Neuronal stem cell (in vitro differentiated cells): Measurements from ENCODE around the gene ULK4.

ENCODE experiments used
- DNase-seq: peaks from one replicate; pipeline ENCODE4 v3.0.0-alpha.2; 2013; ENCODE audit warnings: low spot score
- H2AFZ ChIP-seq: one replicate; pipeline ENCODE4 v1.6.1; 2013; ENCODE audit warnings: mild to moderate bottlenecking, low read length, inconsistent platforms
- H2AK5ac ChIP-seq: 2 replicates; pipeline ENCODE4 v1.6.1; 2013; ENCODE audit warnings: low read depth, mild to moderate bottlenecking, inconsistent platforms, low read length, moderate library complexity, mixed read lengths
- H2BK120ac ChIP-seq: 2 replicates; pipeline ENCODE4 v1.6.1; 2013; ENCODE audit warnings: low read depth, mild to moderate bottlenecking, inconsistent platforms, low read length, moderate library complexity, mixed read lengths
- H2BK12ac ChIP-seq: one replicate; pipeline ENCODE4 v1.6.1; 2013; ENCODE audit warnings: low read length, inconsistent platforms
- H2BK15ac ChIP-seq: 2 replicates; pipeline ENCODE4 v1.6.1; 2013; ENCODE audit warnings: mild to moderate bottlenecking, low read length, inconsistent platforms, mixed read lengths
- H2BK5ac ChIP-seq: one replicate; pipeline ENCODE4 v1.6.1; 2013; ENCODE audit warnings: inconsistent platforms, mild to moderate bottlenecking, low read length, moderate library complexity
- H3K14ac ChIP-seq: one replicate; pipeline ENCODE4 v1.6.1; 2013; ENCODE audit warnings: low read length, inconsistent platforms
- H3K18ac ChIP-seq: 2 replicates; pipeline ENCODE4 v1.6.1; 2013; ENCODE audit warnings: low read length, inconsistent platforms
- H3K23ac ChIP-seq: 2 replicates; pipeline ENCODE4 v1.6.1; 2013; ENCODE audit warnings: low read depth, mild to moderate bottlenecking, mixed read lengths, low read length, inconsistent platforms; ENCODE audit not compliant: poor library complexity
- H3K27ac ChIP-seq: replicated peaks from 3 replicates; pipeline ENCODE4 v1.5.1; 2013; ENCODE audit warnings: low read length, inconsistent platforms
- H3K27me3 ChIP-seq, 3 experiments: 2 replicates each; pipeline ENCODE4 v1.6.1; 2013; ENCODE audit warnings: low read length in 3 of 3, mild to moderate bottlenecking in 2 of 3, inconsistent platforms in 1 of 3, low read depth in 1 of 3, mixed read lengths in 1 of 3, moderate library complexity in 1 of 3; ENCODE audit not compliant: control insufficient read depth in 3 of 3, insufficient read depth in 3 of 3
- H3K36me3 ChIP-seq, 2 donors: replicated peaks in 1 of 2; 2 replicates each; pipeline ENCODE4 v1.6.1; 2013; ENCODE audit warnings: low read length in 2 of 2; ENCODE audit not compliant: control insufficient read depth in 2 of 2, insufficient read depth in 2 of 2
- H3K4ac ChIP-seq: 2 replicates; pipeline ENCODE4 v1.6.1; 2013; ENCODE audit warnings: inconsistent platforms, mild to moderate bottlenecking, low read length, moderate library complexity
- H3K4me1 ChIP-seq, 2 donors: 1 replicate in 1 of 2; 2 replicates in 1 of 2; pipeline ENCODE4 v1.6.1; 2013; ENCODE audit warnings: low read length in 2 of 2, low read depth in 1 of 2; ENCODE audit not compliant: control insufficient read depth in 2 of 2, insufficient read depth in 1 of 2
- H3K4me2 ChIP-seq: one replicate; pipeline ENCODE4 v1.6.1; 2013; ENCODE audit warnings: mild to moderate bottlenecking, low read length, inconsistent platforms; ENCODE audit not compliant: insufficient read depth, poor library complexity, severe bottlenecking
- H3K4me3 ChIP-seq, 2 donors: 2 replicates each; pipeline ENCODE4 v1.5.1; 2013; ENCODE audit warnings: low read length in 2 of 2, mild to moderate bottlenecking in 2 of 2, inconsistent platforms in 1 of 2, moderate library complexity in 1 of 2
- H3K79me1 ChIP-seq: one replicate; pipeline ENCODE4 v1.6.1; 2013; ENCODE audit warnings: low read depth, mild to moderate bottlenecking, inconsistent platforms, low read length, moderate library complexity
- H3K9ac ChIP-seq: one replicate; pipeline ENCODE4 v1.6.1; 2013; ENCODE audit warnings: mild to moderate bottlenecking, low read depth, low read length, inconsistent platforms; ENCODE audit not compliant: poor library complexity
- H3K9me3 ChIP-seq, 2 donors: replicated peaks in 1 of 2; 2 replicates each; pipeline versions ENCODE3 to v1.6.1; 2013; ENCODE audit warnings: low read length in 2 of 2, mild to moderate bottlenecking in 2 of 2, inconsistent platforms in 1 of 2, low read depth in 1 of 2, mixed read lengths in 1 of 2, moderate library complexity in 1 of 2; ENCODE audit not compliant: control insufficient read depth in 2 of 2, insufficient read depth in 1 of 2
- H4K8ac ChIP-seq: one replicate; pipeline ENCODE4 v1.6.1; 2013; ENCODE audit warnings: low read depth, mild to moderate bottlenecking, inconsistent platforms, low read length, moderate library complexity
- H4K91ac ChIP-seq: one replicate; pipeline ENCODE4 v1.6.1; 2013; ENCODE audit warnings: low read length, low read depth, mild to moderate bottlenecking, inconsistent platforms; ENCODE audit not compliant: poor library complexity
- WGBS, 2 donors: extraction: QIAGEN DNeasy Blood & Tissue Kit; methylation state at CpG; one replicate each; pipeline ENCODE4 v1.1.7; 2013; ENCODE audit warnings: missing lambda C conversion rate in 2 of 2, mixed read lengths in 1 of 2; ENCODE audit not compliant: insufficient read length in 2 of 2, insufficient replicate concordance in 1 of 2; ENCODE audit errors: extremely low coverage in 2 of 2; 5-methylcytosine and 5-hydroxymethylcytosine counted together

Gene ULK4

GRCh38 chr3:41207355-41207754, 754.5 kb downstream of the ULK4 start:
- no peak overlapping the region for H3K18ac ChIP-seq
- H3K36me3 ChIP-seq, result peaks cover 0 to 43% of the 10 kb centered on the region in 2 donors
- no peak overlapping the region for H2BK15ac ChIP-seq
- H2AFZ ChIP-seq, result no peak overlapping the region
- H2BK5ac ChIP-seq, result no peak overlapping the region
- H3K4me1 ChIP-seq, result peaks cover 6 to 18% of the 10 kb centered on the region in 2 donors
- no peak overlapping the region for H3K23ac ChIP-seq
- no peak for DNase-seq
- no peak overlapping the region for H2BK120ac ChIP-seq
- H3K14ac ChIP-seq, result no peak overlapping the region
- H3K79me1 ChIP-seq, result no peaks in the 10 kb centered on the region
- no peak overlapping the region for H3K4me2 ChIP-seq
- H3K9ac ChIP-seq, result no peak overlapping the region
- H3K4me3 ChIP-seq, result no peak overlapping the region
- no peak overlapping the region for H2AK5ac ChIP-seq
- no peak overlapping the region for H2BK12ac ChIP-seq
- H3K4ac ChIP-seq, result no peak overlapping the region
- no peak overlapping the region for H4K91ac ChIP-seq
- H3K27ac ChIP-seq, result no peak overlapping the region
- no peaks in the 10 kb centered on the region for H3K27me3 ChIP-seq
- WGBS, 2 donors, result no CpG with 5 or more reads among the region's 1 CpG
- peaks cover 0 to 20% of the 10 kb centered on the region in 2 donors for H3K9me3 ChIP-seq
- no peak overlapping the region for H4K8ac ChIP-seq

DNA sequence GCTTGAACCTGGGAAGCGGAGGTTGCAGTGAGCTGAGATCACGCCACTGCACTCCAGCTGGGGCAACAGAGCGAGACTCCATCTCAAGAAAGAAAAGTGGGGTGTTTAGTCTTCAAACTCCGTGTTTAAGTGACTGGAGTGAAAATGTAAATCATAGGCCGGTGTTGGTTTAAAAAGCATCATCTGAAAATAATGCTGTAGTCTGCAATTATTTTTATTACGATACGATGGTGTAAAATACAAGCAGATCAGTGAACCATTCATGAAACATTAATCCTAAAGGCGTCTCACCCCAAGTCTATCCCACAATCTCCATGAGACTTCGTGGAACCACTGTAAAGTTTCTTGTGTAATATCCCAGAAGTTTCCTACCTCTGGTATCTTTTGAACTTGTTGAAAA, 756.3 kb downstream of the ULK4 start:
- no peak overlapping the region for H2BK120ac ChIP-seq
- no peak overlapping the region for H2AK5ac ChIP-seq
- H3K9me3 ChIP-seq, result peaks cover 0 to 9% of the 10 kb centered on the region in 2 donors
- H3K4me2 ChIP-seq, result no peak overlapping the region
- no peak overlapping the region for H3K9ac ChIP-seq
- H3K14ac ChIP-seq, result no peak overlapping the region
- no peak overlapping the region for H4K91ac ChIP-seq
- H3K18ac ChIP-seq, result no peak overlapping the region
- no peak overlapping the region for H4K8ac ChIP-seq
- H3K27ac ChIP-seq, result no peak overlapping the region
- H3K4me1 ChIP-seq, result peaks cover 6 to 21% of the 10 kb centered on the region in 2 donors
- no peak overlapping the region for H3K4me3 ChIP-seq
- H3K36me3 ChIP-seq, result peaks cover 0 to 33% of the 10 kb centered on the region in 2 donors
- H3K79me1 ChIP-seq, result no peaks in the 10 kb centered on the region
- H3K4ac ChIP-seq, result no peak overlapping the region
- no peak overlapping the region for H2BK12ac ChIP-seq
- H3K27me3 ChIP-seq, result no peaks in the 10 kb centered on the region
- no peak overlapping the region for H2BK15ac ChIP-seq
- H3K23ac ChIP-seq, result no peak overlapping the region
- DNase-seq, result no peak
- H2BK5ac ChIP-seq, result no peak overlapping the region
- WGBS, 2 donors, result no CpG with 5 or more reads among the region's 9 CpGs
- H2AFZ ChIP-seq, result no peak overlapping the region

GRCh38 chr3:41204369-41204768, 757.5 kb downstream of the ULK4 start:
- no peaks in the 10 kb centered on the region for H3K27me3 ChIP-seq
- H2BK5ac ChIP-seq, result no peak overlapping the region
- H3K4me2 ChIP-seq, result no peak overlapping the region
- no peak for DNase-seq
- H3K36me3 ChIP-seq, result peaks cover 0 to 24% of the 10 kb centered on the region in 2 donors
- peaks cover 6 to 21% of the 10 kb centered on the region in 2 donors for H3K4me1 ChIP-seq
- no peak overlapping the region for H3K4me3 ChIP-seq
- no peak overlapping the region for H3K18ac ChIP-seq
- WGBS, 2 donors, result no CpG with 5 or more reads among the region's 1 CpG
- H3K23ac ChIP-seq, result no peak overlapping the region
- no peak overlapping the region for H3K4ac ChIP-seq
- H2BK120ac ChIP-seq, result no peak overlapping the region
- no peak overlapping the region for H3K14ac ChIP-seq
- no peak overlapping the region for H2AFZ ChIP-seq
- no peak overlapping the region for H3K9ac ChIP-seq
- no peak overlapping the region for H3K27ac ChIP-seq
- no peak overlapping the region for H4K8ac ChIP-seq
- no peak overlapping the region for H2AK5ac ChIP-seq
- H2BK15ac ChIP-seq, result no peak overlapping the region
- H3K9me3 ChIP-seq, result peaks cover 0 to 4% of the 10 kb centered on the region in 2 donors
- no peak overlapping the region for H4K91ac ChIP-seq
- H2BK12ac ChIP-seq, result no peak overlapping the region
- H3K79me1 ChIP-seq, result peaks cover 2% of the 10 kb centered on the region

GRCh38 chr3:41202834-41203345, 759.0 kb downstream of the ULK4 start:
- Histone ChIP-seq H3K4me3 (peak overlapping the region in 1 of 2 donors; percentile 96), H2BK12ac (no peak overlapping the region), H3K14ac (no peak overlapping the region), H3K23ac (no peak overlapping the region), H2AK5ac (no peak overlapping the region), H3K9ac (no peak overlapping the region), H3K18ac (no peak overlapping the region), H2BK5ac (no peak overlapping the region), H3K4me2 (no peak overlapping the region), H3K27me3 (no peaks in the 10 kb centered on the region), H3K9me3 (no peaks in the 10 kb centered on the region), H3K4ac (no peak overlapping the region), H3K36me3 (peaks cover 0 to 10% of the 10 kb centered on the region in 2 donors), H2AFZ (no peak overlapping the region), H4K8ac (no peak overlapping the region), H3K4me1 (peaks cover 8 to 27% of the 10 kb centered on the region in 2 donors), H2BK15ac (no peak overlapping the region), H2BK120ac (no peak overlapping the region), H4K91ac (no peak overlapping the region), H3K27ac (no peak overlapping the region), H3K79me1 (peaks cover 3% of the 10 kb centered on the region)
- DNase-seq, result no peak
